GM12878 (cell line): ENCODE measurements around the gene MGMT. TPM values are rescaled to one million over a fixed set of nuclear protein-coding genes. Genes with fewer than 3 reads are reported as not detected.

Source experiments
- ATAC-seq: fragments of 200-7000 bp; cut with Tn5 transposase; 3 replicates; pipeline ENCODE4 v1.9.1; 2020; ENCODE audit warnings: mild to moderate bottlenecking, moderate library complexity
- BruUV-seq: library from RNA; stranded (reverse); fragments of 400-500 nt; replicated peaks from 2 replicates; lab custom pipeline; 2021; lab: Mats Ljungman, UMichigan
- CTCF ChIA-PET: fragments of 300-600 bp; sonication (Branson Sonifier 250); formaldehyde crosslinking; extraction: SDS; loops from one replicate; lab custom pipeline; 2021; ENCODE audit warnings: inconsistent platforms; lab: Yijun Ruan, JAX
- POLR2A ChIA-PET: fragments of 350-600 bp; formaldehyde crosslinking; extraction: SDS; loops from one replicate; lab custom pipeline; 2021; ENCODE audit warnings: inconsistent platforms; lab: Charles Lee
- RAD21 ChIA-PET: fragments of 300-600 bp; sonication (Branson Sonifier 250); formaldehyde crosslinking; loops from one replicate; lab custom pipeline; 2023; ENCODE audit warnings: antibody characterized with exemption; ENCODE audit not compliant: unreplicated experiment; lab: Charles Lee
- SMC1A ChIA-PET: fragments of 300-600 bp; sonication (Branson Sonifier 250); formaldehyde crosslinking; loops from one replicate; lab custom pipeline; 2023; ENCODE audit not compliant: unreplicated experiment, uncharacterized antibody; lab: Charles Lee
- DNase-seq: peaks from one replicate; pipeline ENCODE4 v3.0.0-alpha.2; 2011; ENCODE audit warnings: low read depth, low spot score
- FAIRE-seq: peaks from 3 replicates; lab custom pipeline; 2011; peaks lifted over from hg19 to GRCh38; lab: Jason Lieb, UNC
- H2AFZ ChIP-seq: 2 replicates; pipeline ENCODE4 v1.6.0; 2011; ENCODE audit warnings: low read depth, low read length, control low read depth; ENCODE audit not compliant: control insufficient read depth
- H3K27ac ChIP-seq: 2 replicates; pipeline ENCODE4 v1.5.1; 2011; ENCODE audit warnings: control low read depth; ENCODE audit not compliant: control insufficient read depth, insufficient read depth
- H3K27me3 ChIP-seq, 2 experiments: replicated peaks in 1 of 2; 2 replicates each; pipeline versions ENCODE4 v1.6.0 to v1.6.1; 2011; ENCODE audit warnings: low read length in 1 of 2; ENCODE audit not compliant: control insufficient read depth in 2 of 2, insufficient read depth in 2 of 2
- H3K36me3 ChIP-seq, 2 experiments: 2 replicates each; pipeline ENCODE4 v1.5.1; 2011; ENCODE audit warnings: low read length in 1 of 2; ENCODE audit not compliant: control insufficient read depth in 2 of 2, insufficient read depth in 2 of 2
- H3K4me1 ChIP-seq: 2 replicates; pipeline ENCODE4 v1.6.1; 2011; ENCODE audit warnings: mild to moderate bottlenecking, low read length, moderate library complexity, mixed read lengths; ENCODE audit not compliant: control insufficient read depth, insufficient read depth
- H3K4me2 ChIP-seq: 2 replicates; pipeline ENCODE4 v1.6.0; 2011; ENCODE audit warnings: control low read depth; ENCODE audit not compliant: control insufficient read depth, insufficient read depth
- H3K4me3 ChIP-seq: fragments of 200-600 bp; sonication (generic); 2 replicates; pipeline ENCODE4 v1.5.1; 2016
- H3K79me2 ChIP-seq: 2 replicates; pipeline ENCODE4 v1.6.0; 2011; ENCODE audit warnings: low read length; ENCODE audit not compliant: control insufficient read depth, insufficient read depth
- H3K9ac ChIP-seq: 2 replicates; pipeline ENCODE4 v1.8.0; 2011; ENCODE audit warnings: low read length, control low read depth, mixed read lengths; ENCODE audit not compliant: control insufficient read depth, insufficient read depth
- H3K9me3 ChIP-seq: replicated peaks from 3 replicates; pipeline ENCODE4 v1.5.1; 2011; ENCODE audit warnings: mild to moderate bottlenecking, low read length; ENCODE audit not compliant: control insufficient read depth, insufficient read depth
- H4K20me1 ChIP-seq: 2 replicates; pipeline ENCODE4 v1.6.0; 2011; ENCODE audit not compliant: control insufficient read depth, insufficient read depth
- ATF3 ChIP-seq: IDR thresholded peaks from 2 replicates; pipeline ENCODE4 v1.6.1; 2011; ENCODE audit warnings: low read depth, mild to moderate bottlenecking, low read length, moderate library complexity, borderline replicate concordance; ENCODE audit errors: extremely low read depth
- BACH1 ChIP-seq: fragments of 450-650 bp; IDR thresholded peaks from 2 replicates; pipeline ENCODE4 v1.6.1; 2017; ENCODE audit warnings: mild to moderate bottlenecking, borderline replicate concordance
- BCL3 ChIP-seq: IDR thresholded peaks from 2 replicates; pipeline ENCODE4 v1.6.1; 2011; ENCODE audit warnings: borderline replicate concordance, low read depth, mild to moderate bottlenecking, moderate library complexity, low read length; ENCODE audit not compliant: insufficient read depth, poor library complexity, severe bottlenecking
- BCLAF1 ChIP-seq: fragments of 450-650 bp; IDR thresholded peaks from 2 replicates; pipeline ENCODE4 v1.6.1; 2017; ENCODE audit warnings: antibody characterized with exemption, mild to moderate bottlenecking, moderate library complexity
- GABPA ChIP-seq: IDR thresholded peaks from 2 replicates; pipeline ENCODE4 v1.6.1; 2014; ENCODE audit warnings: antibody characterized with exemption, low read depth, mild to moderate bottlenecking, inconsistent platforms
- MEF2A ChIP-seq: IDR thresholded peaks from 2 replicates; pipeline ENCODE4 v1.6.1; 2011; ENCODE audit warnings: low read depth, mild to moderate bottlenecking, low read length, moderate library complexity; ENCODE audit not compliant: insufficient read depth
- NFYB ChIP-seq: IDR thresholded peaks from 2 replicates; pipeline ENCODE4 v1.6.1; 2011; ENCODE audit warnings: low read depth, mild to moderate bottlenecking, low read length, improper control_type of control experiment, moderate library complexity; ENCODE audit not compliant: insufficient read depth
- RCOR1 ChIP-seq: conservative IDR thresholded peaks from 2 replicates; pipeline ENCODE4 v1.6.1; 2012; ENCODE audit warnings: low read depth, low read length, improper control_type of control experiment
- SMC3 ChIP-seq: IDR thresholded peaks from 2 replicates; pipeline ENCODE4 v1.6.1; 2011; ENCODE audit warnings: low read length, improper control_type of control experiment, borderline replicate concordance
- TAF1 ChIP-seq: IDR thresholded peaks from 2 replicates; pipeline ENCODE4 v1.6.1; 2011; ENCODE audit warnings: mild to moderate bottlenecking, low read depth, low read length, borderline replicate concordance
- ZNF622 ChIP-seq: fragments of 450-650 bp; IDR thresholded peaks from 2 replicates; pipeline ENCODE4 v1.6.1; 2017; ENCODE audit warnings: mild to moderate bottlenecking, inconsistent platforms
- ZZZ3 ChIP-seq: IDR thresholded peaks from 2 replicates; pipeline ENCODE4 v1.6.1; 2011; ENCODE audit warnings: low read depth; ENCODE audit not compliant: control insufficient read depth, insufficient read length
- WGBS: methylation state at CpG from one replicate; pipeline ENCODE4 v1.1.6; 2016; ENCODE audit warnings: low lambda C conversion rate; ENCODE audit not compliant: insufficient replicate concordance, insufficient coverage; ENCODE audit errors: missing lambda C conversion rate; 5-methylcytosine and 5-hydroxymethylcytosine counted together
- in situ Hi-C: fragments of 300-500 bp; cut with MboI; formaldehyde crosslinking; loops from 9 replicates; pipeline ENCODE4 v1.14.3; 2018; ENCODE audit warnings: mixed read lengths
- intact Hi-C: fragments of 100-400 bp; cut with micrococcal nuclease; formaldehyde crosslinking; loops from one replicate; pipeline ENCODE4 v1.14.2; 2022; ENCODE audit not compliant: unreplicated experiment
- polyA plus RNA-seq, 11 experiments: library from polyadenylated mRNA; depleted of rRNA in 4 of 11; unstranded in 6 of 11; stranded (reverse) in 5 of 11; fragments of >200 nt; fragmentation: Nextera tagmentation in 4 of 11; fragmentation: Illumina TruSeq in 1 of 11; extraction: Ambion mirVana in 4 of 11; extraction: Trizol in 1 of 11; gene quantifications; 1 replicate in 1 of 11; 2 replicates in 10 of 11; pipeline versions ENCODE4 v1.2.1 to v1.2.3, GENCODE V29; 2011 to 2016; ENCODE audit warnings: inconsistent platforms in 2 of 11, missing spikeins in 2 of 11, low read depth in 1 of 11
- total RNA-seq, 4 experiments: library from RNA; depleted of rRNA in 3 of 4; stranded (reverse); fragments of >200 nt in 3 of 4; fragmentation: Illumina TruSeq in 1 of 4; extraction: Trizol in 1 of 4; gene quantifications; 2 replicates each; pipeline versions ENCODE4 v1.2.1 to v1.2.3, GENCODE V29; 2013 to 2021

The MGMT gene
- total and polyA plus RNA-seq, 10 of the 15 experiments (the other 5 are each of a cell fraction or from before 2014, with no cell fraction given) = 0.16 to 24.2 (median 13.3) TPM

GRCh38 chr10:129495698-129496097, 28.7 kb downstream of the MGMT start:
- Histone ChIP-seq H3K4me1 (no peaks in the 10 kb centered on the region), H4K20me1 (no peaks in the 10 kb centered on the region), H3K27ac (no peak overlapping the region), H3K79me2 (no peaks in the 10 kb centered on the region), H3K9me3 (peaks cover 15% of the 10 kb centered on the region), H3K4me3 (no peak overlapping the region), H3K36me3 (no peaks in the 10 kb centered on the region), H3K9ac (no peak overlapping the region), H3K4me2 (no peak overlapping the region), H3K27me3 (no peaks in the 10 kb centered on the region), H2AFZ (no peak overlapping the region)
- intact Hi-C loops (no loop called here), in situ Hi-C loops (no loop called here)
- no TSS peak for BruUV-seq
- WGBS = 91% methylated on average over 8 of the region's 8 CpGs
- SMC1A ChIA-PET = no interaction called here
- DNase-seq = no peak
- CTCF ChIA-PET = no interaction called here
- FAIRE-seq = no peak
- ATAC-seq = no peak
- TF ChIP-seq ATF3 (no peak), SMC3 (no peak), TAF1 (no peak), BACH1 (no peak), BCL3 (no peak), ZNF622 (no peak), GABPA (no peak), BCLAF1 (no peak), ZZZ3 (no peak), NFYB (no peak), RCOR1 (no peak), MEF2A (no peak)
- POLR2A ChIA-PET = no interaction called here
- RAD21 ChIA-PET = no interaction called here
